Fibroblast of skin of right biceps (primary cell): ENCODE data around the gene SGMS1.
"Not testable (repeated sequence)": the region's sequence is repeated elsewhere in the genome, so short reads cannot be mapped to it uniquely, and the experiment has no call there.

ENCODE experiments used
- DNase-seq: peaks from one replicate; pipeline ENCODE4 v3.0.0-alpha.2; 2013

The SGMS1 gene

DNA sequence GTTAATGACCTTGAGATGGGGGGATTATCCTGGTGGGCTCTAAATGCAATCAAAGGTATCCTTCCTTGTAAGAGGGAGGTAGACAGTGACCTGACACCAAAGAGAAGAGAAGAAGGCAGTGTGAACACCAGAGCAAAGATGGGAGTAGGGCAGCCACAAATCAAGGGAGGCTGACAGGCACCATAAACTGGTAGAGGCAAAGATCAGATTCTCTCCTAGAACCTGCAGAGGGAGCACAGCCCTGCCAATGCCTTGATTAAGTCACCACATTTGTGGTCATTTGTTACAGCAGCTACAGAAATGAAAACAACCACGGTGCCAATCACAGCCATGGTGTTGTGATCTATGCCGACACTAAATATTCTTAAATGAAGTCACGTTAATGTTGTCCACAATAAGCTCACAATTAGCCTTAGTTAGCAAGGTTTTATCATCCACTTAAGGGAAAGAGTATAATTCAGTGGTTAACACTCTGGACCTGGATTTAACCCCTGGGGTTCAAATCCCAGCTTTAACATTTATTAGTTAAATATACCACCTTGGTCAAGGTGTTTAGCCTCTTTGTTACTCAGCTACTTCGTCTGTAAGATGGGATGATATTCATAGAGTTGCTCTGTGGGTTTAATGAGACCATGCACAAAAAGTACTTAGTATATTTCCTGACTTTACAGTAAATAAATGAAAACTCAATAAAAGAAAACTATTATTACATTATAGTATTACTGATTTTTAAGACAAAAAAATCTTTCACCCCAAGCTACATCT, 70.8 kb downstream of the SGMS1 start:
- DNase-seq, result no peak

DNA sequence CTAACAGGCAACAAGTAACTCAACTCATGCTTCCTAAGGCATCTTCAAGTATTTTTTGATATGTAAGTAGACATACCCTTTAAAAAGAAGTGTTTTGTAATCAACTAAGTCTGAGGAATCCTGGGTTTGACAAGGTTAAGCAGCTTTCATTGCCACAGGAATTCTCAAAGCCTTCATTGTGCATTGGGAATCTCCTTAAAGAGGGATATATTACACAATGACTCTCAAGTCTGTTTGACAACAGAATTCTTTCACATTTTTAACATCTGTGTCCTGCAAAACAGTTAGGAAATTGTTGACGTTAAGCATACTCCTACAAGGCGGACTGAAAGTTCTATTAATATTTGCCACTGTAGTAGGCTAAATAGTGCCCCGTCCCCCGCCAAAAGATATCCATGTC, 71.4 kb downstream of the SGMS1 start:
- peak; percentile 77 for DNase-seq

DNA sequence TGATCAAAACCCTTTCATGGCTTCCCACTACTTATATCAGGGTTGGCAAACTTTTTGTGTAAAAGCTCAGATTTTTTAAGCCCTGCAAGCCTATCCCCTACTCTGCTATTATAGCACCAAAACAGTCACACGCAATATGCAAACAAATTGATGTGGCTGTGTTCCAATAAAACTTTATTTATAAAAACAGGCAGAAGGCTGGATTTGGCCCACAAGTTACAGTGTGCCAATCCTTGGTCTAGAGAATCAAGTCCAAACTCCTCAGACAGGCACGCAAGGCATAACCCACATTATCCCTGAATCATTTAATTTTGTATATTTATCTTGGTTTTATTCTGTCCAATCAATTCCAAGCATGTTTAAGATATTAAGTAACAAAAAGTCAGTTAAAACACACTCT, 71.9 kb downstream of the SGMS1 start:
- DNase-seq, result no peak

DNA sequence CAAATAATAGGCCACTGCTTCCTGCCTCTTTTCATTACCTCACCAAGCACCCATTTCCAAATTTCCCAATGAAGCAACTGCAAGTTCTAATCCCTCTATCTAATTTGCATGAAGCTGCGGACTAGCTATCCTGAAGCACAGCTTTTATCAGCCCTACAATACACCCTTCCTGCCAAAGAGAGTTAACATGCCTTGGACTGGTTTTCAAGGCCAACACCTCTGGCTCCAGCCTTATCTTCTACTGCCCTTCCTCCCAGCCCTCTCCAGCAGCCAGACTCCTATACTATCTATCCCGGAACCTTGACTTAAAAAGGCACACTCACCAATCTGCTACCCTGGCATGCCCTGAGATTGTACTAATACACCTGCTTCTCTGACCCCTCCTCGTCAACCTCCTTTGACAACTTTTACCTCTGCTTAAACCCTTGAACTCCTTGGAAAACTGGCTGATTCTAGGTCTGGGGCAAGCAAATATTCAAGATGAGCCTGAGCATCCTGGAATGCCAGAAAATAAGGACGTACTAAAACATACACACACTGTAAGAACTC, 73.4 kb downstream of the SGMS1 start:
- DNase-seq, result no peak

DNA sequence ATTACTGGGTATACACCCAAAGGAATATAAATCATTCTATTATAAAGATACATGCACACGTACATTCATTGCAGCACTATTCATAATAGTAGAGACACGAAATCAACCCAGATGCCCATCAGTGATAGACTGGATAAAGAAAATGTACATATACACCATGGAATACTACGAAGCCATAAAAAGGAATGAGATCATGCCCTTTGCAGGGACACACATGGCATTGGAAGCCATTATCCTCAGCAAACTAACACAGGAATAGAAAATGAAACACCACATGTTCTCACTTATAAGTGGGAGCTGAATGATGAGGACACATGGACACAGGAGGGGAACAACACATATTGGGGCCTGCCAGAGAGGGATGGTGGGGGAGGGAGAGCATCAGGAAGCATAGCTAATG, 74.6 kb downstream of the SGMS1 start:
- not testable (repeated sequence) for DNase-seq

DNA sequence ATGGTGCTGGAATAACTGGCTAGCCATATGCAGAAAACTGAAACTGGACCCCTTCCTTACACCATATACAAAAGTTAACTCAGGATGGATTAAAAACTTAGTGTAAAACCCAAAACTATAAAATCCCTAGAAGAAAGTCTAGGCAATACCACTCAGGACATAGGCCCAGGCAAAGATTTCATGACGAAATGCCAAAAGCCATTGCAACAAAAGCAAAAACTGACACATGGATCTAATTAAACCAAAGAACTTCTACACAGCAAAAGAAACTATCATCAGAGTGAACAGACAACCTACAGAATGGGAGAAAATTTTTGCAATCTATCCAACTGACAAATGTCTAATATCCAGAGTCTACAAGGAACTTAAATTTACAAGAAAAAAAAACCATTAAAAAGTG, 75.3 kb downstream of the SGMS1 start:
- peak; percentile 33 for DNase-seq

DNA sequence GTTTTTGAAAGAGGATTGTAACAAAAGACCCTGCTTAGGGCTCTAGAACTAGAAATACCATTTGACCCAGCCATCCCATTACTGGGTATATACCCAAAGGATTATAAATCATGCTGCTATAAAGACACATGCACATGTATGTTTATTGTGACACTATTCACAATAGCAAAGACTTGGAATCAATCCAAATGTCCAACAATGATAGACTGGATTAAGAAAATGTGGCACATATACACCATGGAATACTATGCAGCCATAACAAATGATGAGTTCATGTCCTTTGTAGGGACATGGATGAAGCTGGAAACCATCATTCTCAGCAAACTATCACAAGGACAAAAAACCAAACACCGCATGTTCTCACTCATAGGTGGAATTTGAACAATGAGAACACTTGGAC, 77.5 kb downstream of the SGMS1 start:
- DNase-seq, result not testable (repeated sequence)

DNA sequence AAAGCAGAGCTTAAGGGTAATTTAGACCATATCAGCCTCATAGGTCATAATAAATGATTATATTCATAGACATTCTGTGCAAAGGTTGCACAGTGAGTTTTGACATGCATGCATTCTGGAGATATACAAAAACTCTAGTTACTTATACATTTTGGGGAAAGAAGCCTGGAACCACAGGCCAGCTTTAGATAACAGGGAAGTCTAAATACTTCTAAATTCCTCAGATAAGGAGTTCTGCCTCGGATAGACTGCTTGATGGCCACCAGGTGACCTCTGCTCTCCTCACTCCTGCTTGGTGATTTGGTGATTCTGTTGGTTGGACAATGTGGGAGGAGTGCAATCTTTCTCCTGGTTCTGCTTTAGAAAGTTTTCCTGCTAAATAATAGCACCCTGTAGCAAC, 77.9 kb downstream of the SGMS1 start:
- DNase-seq, result no peak

DNA sequence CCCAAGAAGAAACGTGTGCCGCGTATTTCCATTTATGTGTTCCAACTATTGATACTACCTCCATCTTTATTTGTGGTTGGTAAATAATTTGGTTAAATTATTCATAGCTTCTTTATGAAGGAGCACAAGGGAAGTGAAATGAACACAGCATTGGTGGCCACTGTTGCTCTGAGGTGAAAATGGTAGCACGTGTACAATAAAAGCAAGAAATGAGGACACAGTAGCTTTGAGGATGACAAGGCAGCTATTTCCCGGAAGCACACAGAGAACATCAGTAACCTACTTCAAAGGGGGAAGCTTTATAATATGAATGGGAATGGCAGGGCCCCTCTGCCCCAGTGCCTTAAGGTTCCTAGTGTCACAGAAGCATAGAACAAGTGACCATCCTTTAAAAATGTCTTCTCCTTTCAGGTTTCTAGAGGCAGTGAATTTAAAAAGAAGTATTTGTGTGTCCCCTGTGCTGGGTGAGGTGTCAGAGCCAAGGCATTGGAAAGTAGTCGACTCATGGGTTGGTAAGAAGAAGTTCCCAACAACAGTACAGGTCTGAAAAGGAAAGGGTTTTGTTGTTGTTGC, 78.8 kb downstream of the SGMS1 start:
- DNase-seq, result no peak

DNA sequence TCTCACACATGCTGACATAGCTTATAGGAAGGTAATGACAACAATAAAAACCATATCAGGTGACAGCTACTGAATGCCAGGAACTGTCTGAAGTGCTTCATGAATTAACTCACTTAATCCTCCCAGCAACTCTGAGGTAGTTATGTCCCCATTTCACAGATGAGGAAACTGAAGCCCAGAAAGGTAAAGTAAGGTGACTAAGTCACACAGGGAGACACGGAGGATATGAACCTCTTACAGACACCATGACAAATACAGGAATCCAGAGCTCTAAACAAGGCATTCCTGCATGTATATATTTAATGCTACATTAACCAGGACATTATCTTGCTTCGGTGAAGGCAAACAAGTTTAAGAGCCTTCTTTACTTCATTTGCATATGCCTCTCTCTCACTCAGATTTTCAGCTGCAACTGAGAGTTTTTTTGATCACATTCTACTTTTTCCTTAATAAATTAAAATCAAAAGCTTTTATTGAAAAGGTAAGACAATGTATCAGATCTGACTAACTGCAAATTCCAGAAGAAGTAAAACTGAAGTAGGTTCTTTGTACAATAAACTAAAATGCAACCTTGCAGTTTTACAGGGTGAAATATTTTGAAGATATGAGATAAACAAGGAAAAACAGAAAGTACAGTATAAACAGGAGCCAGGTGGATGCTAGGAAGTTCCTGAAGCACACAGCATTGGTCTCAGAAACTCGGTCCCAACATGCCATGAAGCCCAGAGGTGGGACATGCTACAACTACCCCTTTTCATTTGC, 79.5 kb downstream of the SGMS1 start:
- no peak for DNase-seq

DNA sequence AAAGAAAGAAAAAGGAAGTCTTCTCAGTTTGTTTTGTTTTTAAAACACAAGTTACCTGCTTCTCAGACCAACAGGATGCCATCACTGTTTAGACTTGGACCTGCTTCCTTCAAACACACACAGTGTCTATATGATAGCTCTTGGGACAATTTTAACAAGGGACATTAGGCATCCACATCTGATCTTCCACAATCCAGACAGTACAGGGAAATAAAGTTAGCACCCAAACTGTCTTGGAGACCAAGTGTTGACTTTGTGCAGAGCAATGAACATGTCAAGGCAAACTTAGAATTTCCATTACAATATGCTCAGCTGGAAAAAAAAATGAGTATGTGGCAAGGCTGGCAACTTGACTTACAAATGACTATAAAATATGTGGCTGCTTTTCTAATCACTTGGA, 80.9 kb downstream of the SGMS1 start:
- no peak for DNase-seq

DNA sequence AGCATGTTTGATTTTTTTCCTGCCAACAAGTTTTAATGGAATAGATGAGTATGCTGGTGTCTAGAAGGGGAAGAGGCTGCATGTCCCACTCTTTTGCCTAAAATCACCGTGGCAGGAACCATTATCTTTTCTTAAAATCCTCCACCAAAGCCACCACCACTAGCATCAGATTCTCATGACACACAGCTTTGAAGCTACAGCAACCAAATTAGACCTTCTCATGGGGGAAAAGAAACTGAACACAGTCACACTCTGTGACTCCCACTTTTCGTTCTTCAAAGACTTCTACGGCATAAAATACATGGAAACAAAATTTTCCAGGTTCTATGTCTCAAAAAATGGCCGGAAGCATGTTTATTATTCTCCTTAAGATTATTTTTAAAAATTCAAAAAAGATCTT, 81.8 kb downstream of the SGMS1 start:
- no peak for DNase-seq

DNA sequence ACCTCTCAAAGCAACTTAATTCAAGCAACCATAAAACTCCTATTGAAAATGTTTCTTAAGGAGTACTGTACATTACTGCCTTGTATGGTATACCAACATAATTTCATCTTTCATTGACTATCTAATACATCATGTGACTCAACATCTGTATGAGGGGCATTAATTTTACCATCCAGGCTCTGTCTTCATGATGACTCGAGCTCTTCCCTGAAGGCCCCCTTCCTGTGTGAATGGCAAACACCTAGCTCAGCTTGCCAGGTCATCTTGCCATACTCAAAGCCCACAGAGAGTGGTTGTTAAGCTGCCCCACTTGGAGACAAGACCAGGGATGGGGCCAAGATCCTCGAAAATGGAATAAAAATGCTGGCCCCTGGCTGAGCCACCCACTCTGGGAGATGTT, 82.4 kb downstream of the SGMS1 start:
- DNase-seq, result no peak

DNA sequence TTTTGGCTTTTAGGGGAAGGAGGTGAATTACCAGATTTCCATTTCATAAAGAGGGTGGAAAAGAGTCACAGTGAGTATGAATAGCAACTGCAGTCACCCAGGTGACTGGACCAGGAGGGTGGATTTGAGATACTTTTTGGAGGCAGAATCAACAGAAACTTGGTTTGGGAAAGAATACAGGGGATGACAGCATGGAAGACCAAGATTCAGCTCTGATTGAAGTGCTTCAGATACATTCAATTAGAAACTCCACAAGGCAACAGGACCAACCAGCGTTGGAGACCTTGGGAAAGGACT, 83.0 kb downstream of the SGMS1 start:
- DNase-seq, result no peak

DNA sequence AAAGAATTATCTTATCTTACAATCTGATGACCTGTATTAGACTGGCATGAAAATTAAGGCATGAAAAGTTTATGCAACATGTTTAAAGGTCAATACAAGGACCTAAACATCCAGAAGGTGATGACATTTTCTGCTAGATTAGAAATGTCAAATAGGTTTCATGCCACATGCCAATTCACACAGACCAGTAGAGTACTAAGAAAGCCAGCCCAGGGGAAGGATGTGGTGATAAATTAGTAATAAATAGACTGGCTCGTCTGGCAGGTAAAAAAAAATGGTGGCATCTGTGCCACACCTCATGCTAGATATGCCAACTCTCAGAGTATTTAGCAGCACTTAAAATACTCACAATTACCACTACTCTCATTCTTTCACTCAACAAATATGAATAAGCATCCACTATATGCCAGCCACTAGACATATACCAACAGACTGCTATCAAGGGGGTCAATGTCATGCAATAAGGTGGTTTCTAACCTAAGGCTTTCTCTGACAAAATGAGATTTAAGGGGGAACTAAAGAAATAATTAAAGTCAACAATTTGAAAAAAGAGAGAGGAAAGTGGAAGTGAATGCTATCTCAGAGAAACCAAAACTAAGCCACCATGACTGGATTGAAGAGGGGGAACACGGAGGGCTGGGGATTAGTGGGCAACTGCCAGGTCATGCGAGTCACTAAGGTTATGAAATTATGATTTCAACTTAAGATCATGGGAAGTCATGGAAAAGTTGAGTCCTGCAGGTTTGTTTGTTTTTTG, 83.5 kb downstream of the SGMS1 start:
- no peak for DNase-seq

DNA sequence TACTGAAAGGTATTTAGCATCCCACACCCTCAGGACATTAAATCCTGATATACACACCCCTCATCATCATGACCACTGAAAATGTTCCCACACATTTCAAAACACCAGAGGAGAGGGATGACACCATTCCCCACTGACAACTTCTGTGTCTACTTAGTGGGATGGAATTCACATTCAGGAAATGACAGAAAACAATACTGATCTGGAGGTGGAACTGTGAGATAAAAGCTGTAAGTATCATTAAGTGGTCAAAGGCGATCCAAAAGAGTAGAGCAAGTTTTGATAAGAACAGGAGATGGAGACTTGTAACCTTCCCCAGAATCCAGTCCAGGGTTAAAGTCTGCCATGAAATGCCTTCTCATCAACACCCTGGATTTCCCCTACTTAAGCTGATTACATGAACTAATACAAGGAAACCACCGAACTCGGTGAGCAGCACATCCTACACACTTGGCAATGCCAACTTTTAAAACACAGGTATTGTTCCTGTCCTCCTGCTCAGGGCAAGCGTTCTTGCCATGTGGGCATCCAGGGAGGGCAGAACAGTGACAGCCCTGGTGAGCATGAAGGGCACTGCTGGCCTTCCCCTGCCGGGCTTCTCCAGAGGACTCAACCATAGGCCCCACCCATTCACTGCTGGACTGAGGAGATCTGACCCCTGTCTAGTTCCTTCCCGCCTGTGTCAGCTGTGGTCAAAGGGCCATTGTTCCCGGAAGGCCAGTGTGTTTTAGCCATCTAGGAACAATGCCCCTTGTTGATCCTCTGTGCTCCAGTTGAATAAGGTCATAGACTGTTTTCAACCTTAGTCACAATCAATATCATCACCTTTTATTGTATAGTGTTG, 85.0 kb downstream of the SGMS1 start:
- no peak for DNase-seq

DNA sequence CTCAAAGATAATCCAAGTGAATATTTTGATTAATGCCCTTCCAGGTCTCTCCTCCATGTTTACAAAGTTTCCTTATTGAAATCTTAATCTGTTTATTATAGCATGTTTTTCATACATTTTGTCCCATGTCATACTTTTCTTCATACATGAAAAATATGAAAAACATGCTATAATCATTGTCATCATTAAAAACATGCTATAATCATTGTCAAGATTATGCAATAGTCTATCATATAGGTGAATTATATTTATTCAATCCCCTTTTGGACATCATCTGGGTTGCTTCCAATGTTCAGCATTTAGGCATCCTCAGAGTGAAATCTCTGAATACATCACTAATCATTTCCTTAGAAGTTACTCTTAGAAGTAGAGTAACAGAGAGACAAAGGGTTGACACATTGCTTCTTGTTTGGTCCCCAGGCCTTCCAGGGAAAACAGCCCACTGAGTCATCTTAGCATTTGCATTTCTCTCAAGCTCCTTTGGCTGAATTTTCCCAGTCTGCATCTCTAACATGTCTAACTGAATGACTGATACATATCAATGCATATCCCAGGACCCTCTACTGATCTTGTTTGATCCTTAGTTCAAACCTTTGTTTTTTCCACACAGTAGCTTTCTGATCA, 87.0 kb downstream of the SGMS1 start:
- no peak for DNase-seq

DNA sequence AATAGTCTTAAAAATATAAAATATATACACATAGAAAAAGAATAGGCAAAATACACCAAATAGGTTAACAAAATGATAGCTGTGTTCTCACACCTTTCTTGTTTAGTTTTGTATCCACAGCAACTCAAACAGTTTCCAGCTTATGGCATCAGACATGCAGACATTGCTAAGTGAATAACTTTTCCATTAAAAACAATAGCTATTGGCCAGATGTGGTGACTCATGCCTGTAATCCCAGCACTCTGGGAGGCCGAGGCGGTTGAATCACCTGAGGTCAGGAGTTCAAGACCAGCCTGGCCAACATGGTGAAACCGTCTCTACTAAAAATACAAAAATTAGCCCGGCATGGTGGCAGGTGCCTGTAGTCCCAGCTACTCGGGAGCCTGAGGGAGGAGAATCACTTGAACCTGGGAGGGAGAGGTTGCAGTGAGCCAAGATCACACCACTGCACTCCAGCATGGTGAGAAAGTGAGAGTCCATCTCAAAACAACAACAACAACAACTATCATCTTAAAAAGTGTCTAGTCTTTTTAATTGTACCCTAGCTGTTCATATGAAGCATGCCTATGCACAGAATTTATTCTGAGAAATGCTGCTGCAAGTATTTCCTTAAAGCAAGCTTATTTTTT, 88.9 kb downstream of the SGMS1 start:
- DNase-seq, result peak; percentile 72

DNA sequence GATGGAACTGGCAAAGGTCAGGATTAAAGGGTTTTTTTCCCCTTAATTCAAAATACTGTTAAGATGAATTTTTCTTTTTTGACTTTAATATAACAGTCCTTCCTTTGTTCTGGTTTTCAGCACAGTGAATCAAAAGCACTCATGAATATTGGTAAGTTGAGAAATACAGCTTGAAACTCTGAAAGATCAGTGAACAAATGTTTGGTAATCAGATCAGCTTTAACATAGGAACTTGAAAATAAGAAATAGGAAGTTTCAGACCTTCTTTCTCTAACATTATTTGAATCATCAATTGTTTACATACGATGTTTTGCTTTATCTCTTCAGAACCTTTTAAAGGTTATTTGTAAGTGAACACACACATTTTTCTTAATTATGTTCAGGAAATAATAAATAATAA, 90.5 kb downstream of the SGMS1 start:
- DNase-seq, result no peak

DNA sequence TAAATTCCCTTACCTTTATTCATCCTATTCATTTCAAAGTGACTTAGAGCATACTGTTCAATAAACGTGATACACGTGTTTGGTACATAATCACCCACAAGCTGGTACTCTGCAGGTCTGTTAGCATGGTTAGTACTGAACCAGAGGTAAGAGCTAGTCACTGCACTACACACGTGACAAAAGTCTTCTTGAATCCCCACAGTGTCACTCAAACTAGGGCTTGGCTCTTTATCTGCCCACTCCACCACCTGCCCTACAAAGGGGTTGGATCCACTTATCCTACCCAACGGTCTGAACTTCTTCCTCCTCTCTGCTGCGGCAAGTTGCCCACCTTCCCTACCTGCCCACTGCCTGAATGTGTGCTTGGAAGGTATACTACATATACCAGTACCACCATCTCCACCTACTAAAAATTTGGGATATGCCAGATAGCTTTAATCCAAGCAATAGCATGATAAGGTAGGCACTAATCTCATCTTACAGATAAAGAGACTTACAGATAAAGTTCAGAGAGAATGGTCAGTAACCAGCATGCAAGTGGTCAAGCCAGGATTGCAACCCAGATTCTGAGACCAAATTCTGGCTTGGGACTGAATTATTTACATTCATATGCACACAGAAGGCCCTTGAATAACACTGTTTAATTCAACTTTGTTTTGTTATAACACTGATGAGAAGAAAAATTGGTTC, 92.2 kb downstream of the SGMS1 start:
- DNase-seq, result no peak

DNA sequence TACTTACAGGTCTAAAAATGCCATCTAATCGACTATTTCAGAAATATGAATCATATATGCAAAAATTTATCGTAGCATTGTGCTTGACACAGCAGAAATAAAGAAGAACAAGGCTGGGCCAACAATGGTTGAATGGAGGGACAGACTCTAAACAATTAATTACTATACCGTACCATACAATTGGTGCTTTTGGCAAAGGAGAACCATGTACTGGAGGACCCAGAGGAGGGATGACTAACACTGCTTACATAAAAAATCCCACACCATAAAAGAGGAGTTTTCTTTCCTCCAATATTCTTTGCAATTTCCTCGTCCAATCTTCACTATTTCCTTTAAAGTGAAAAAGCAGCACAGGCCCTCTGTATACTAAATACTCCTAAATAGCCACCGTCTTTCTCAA, 94.1 kb downstream of the SGMS1 start:
- DNase-seq, result no peak
